ENCODE results near the gene ESPL1. TPM values are rescaled to one million over a fixed set of nuclear protein-coding genes. Genes with fewer than 3 reads are reported as not detected.

The ESPL1 gene
- polyA plus RNA-seq, 1 donor (not counting 4 experiments of a cell fraction or from before 2014, with no cell fraction given): 3.7 TPM

DNA sequence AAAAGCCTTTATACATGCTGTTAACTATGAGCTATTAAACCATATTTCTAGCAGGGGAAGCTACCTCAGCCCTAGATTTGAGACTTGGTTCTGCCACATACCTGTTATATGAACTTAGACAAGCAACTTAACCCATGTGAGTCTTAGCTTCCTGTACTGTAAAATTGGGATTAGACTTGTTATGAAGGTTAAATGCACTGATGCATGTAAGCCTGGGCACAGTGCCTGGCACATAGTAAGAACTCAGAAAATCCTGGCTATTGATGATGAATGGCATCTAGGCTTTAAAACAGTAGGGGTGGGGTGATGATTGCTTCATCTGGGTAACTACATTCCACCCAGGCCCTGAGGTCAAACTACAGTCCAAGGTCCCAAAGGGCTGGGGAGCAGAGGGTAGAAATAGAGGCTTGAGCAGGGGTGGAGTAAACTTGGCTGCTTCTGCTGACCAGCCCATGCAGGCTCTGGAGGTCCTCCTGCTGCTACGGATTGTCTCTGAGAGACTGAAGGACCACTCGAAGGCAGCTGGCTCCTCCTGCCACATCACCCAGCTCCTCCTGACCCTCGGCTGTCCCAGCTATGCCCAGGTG lies 11.3 kb downstream of the ESPL1 start:
- peaks cover 0 to 44% of the 10 kb centered on the region in 2 experiments for H3K36me3 ChIP-seq (ENCODE audit: control insufficient read depth in 2 of 2, extremely low read depth in 1 of 2, insufficient read depth in 2 of 2, low read length in 2 of 2)
- no peak overlapping the region for H3K9ac ChIP-seq (ENCODE audit: control insufficient read depth, extremely low read depth, insufficient read depth, low read length)
- H3K27me3 ChIP-seq (ENCODE audit: control insufficient read depth, extremely low read depth, insufficient read depth, low read length): no peaks in the 10 kb centered on the region
- DNase-seq (ENCODE audit: low read depth, low spot score) (no peak), FAIRE-seq (no peak)
- dilution Hi-C loops (cut with MboI; ENCODE audit: extremely low pct_ligation_motif_present, low sequenced_read_pairs): no loop called here
- no peak overlapping the region for H2AFZ ChIP-seq (ENCODE audit: control insufficient read depth, low read length)
- H3K4me3 ChIP-seq (ENCODE audit: control insufficient read depth in 2 of 3, extremely low read depth in 1 of 3, insufficient read depth in 2 of 3, low read depth in 1 of 3, low read length in 3 of 3): no peak overlapping the region
- H3K27ac ChIP-seq (ENCODE audit: control insufficient read depth, insufficient read depth, low read length): no peak overlapping the region
- no peaks in the 10 kb centered on the region for H3K4me1 ChIP-seq (ENCODE audit: control insufficient read depth, extremely low read depth, insufficient read depth, low read length)
- no peaks in the 10 kb centered on the region for H3K9me3 ChIP-seq (ENCODE audit: control insufficient read depth, low read depth, low read length)
- no peaks in the 10 kb centered on the region for H3K9me1 ChIP-seq (ENCODE audit: control insufficient read depth, extremely low read depth, insufficient read depth, low read length)
- H3K79me2 ChIP-seq (ENCODE audit: control insufficient read depth, insufficient read depth, low read length): no peaks in the 10 kb centered on the region
- no peak for TF ChIP-seq EZH2 (IDR thresholded peaks at IDR 0.05; ENCODE audit: low read length)
- TF ChIP-seq, protein P1, sequence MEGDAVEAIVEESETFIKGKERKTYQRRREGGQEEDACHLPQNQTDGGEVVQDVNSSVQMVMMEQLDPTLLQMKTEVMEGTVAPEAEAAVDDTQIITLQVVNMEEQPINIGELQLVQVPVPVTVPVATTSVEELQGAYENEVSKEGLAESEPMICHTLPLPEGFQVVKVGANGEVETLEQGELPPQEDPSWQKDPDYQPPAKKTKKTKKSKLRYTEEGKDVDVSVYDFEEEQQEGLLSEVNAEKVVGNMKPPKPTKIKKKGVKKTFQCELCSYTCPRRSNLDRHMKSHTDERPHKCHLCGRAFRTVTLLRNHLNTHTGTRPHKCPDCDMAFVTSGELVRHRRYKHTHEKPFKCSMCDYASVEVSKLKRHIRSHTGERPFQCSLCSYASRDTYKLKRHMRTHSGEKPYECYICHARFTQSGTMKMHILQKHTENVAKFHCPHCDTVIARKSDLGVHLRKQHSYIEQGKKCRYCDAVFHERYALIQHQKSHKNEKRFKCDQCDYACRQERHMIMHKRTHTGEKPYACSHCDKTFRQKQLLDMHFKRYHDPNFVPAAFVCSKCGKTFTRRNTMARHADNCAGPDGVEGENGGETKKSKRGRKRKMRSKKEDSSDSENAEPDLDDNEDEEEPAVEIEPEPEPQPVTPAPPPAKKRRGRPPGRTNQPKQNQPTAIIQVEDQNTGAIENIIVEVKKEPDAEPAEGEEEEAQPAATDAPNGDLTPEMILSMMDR (optimal IDR thresholded peaks at IDR 0.05 in 1 of 3, IDR thresholded peaks at IDR 0.05 in 1 of 3, conservative IDR thresholded peaks at IDR 0.05 in 1 of 3; ENCODE audit: extremely low read depth in 1 of 3, insufficient read depth in 2 of 3, low read length in 3 of 3): no peak
- no peaks in the 10 kb centered on the region for H4K20me1 ChIP-seq (ENCODE audit: control insufficient read depth, extremely low read depth, insufficient read depth, low read length)
- H3K4me2 ChIP-seq (ENCODE audit: control insufficient read depth, extremely low read depth, insufficient read depth, low read depth, low read length): no peak overlapping the region

DNA sequence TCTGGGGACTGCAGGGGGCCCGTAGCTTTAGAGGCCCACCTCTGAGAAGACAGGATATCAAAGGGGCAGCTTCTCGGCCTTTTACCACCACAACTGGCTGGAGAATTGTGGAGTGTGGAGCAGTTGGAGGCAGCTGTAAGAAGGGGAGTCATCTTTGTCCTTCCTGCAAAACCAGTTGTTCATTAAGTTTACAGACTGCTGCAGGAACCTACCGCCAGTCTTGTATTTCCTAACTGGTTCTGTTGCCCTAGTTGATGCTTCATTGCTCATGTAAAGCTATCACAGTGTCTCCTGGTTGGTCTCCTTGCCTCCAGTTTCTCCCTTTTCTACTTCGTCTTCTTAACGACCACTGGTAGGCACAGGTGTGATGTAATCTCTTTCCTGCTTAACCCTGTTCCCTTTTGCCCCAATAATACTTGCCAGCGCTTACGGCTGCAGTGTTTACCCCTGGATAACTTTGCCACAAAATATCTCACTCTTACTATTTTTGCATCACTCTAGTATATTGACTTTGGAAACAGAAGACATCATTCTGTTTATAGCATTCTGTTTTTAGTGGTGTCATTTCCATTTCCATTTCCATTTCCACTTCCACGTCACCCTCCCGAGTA lies 11.9 kb downstream of the ESPL1 start:
- Histone ChIP-seq H3K9ac (ENCODE audit: control insufficient read depth, extremely low read depth, insufficient read depth, low read length) (no peak overlapping the region), H3K79me2 (ENCODE audit: control insufficient read depth, insufficient read depth, low read length) (no peaks in the 10 kb centered on the region), H2AFZ (ENCODE audit: control insufficient read depth, low read length) (no peak overlapping the region), H4K20me1 (ENCODE audit: control insufficient read depth, extremely low read depth, insufficient read depth, low read length) (no peaks in the 10 kb centered on the region), H3K27me3 (ENCODE audit: control insufficient read depth, extremely low read depth, insufficient read depth, low read length) (no peaks in the 10 kb centered on the region), H3K36me3 (ENCODE audit: control insufficient read depth in 2 of 2, extremely low read depth in 1 of 2, insufficient read depth in 2 of 2, low read length in 2 of 2) (peaks cover 0 to 45% of the 10 kb centered on the region in 2 experiments), H3K9me1 (ENCODE audit: control insufficient read depth, extremely low read depth, insufficient read depth, low read length) (no peaks in the 10 kb centered on the region), H3K4me2 (ENCODE audit: control insufficient read depth, extremely low read depth, insufficient read depth, low read depth, low read length) (no peak overlapping the region), H3K9me3 (ENCODE audit: control insufficient read depth, low read depth, low read length) (no peaks in the 10 kb centered on the region), H3K4me3 (ENCODE audit: control insufficient read depth in 2 of 3, extremely low read depth in 1 of 3, insufficient read depth in 2 of 3, low read depth in 1 of 3, low read length in 3 of 3) (no peak overlapping the region), H3K27ac (ENCODE audit: control insufficient read depth, insufficient read depth, low read length) (no peak overlapping the region), H3K4me1 (ENCODE audit: control insufficient read depth, extremely low read depth, insufficient read depth, low read length) (no peaks in the 10 kb centered on the region)
- FAIRE-seq (no peak), DNase-seq (ENCODE audit: low read depth, low spot score) (no peak)
- dilution Hi-C loops (cut with MboI; ENCODE audit: extremely low pct_ligation_motif_present, low sequenced_read_pairs): no loop called here
- no peak for TF ChIP-seq EZH2 (IDR thresholded peaks at IDR 0.05; ENCODE audit: low read length)
- TF ChIP-seq, protein P1 (optimal IDR thresholded peaks at IDR 0.05 in 1 of 3, IDR thresholded peaks at IDR 0.05 in 1 of 3, conservative IDR thresholded peaks at IDR 0.05 in 1 of 3; ENCODE audit: extremely low read depth in 1 of 3, insufficient read depth in 2 of 3, low read length in 3 of 3): no peak
